H1 (cell line): Measurements from ENCODE around the gene OR2B2. TPM values are rescaled to one million over a fixed set of nuclear protein-coding genes. Genes with fewer than 3 reads are reported as not detected.

Experiments
- BCL11A ChIP-seq, 2 experiments: IDR thresholded peaks; one replicate each; pipeline ENCODE4 v1.6.1; 2011; ENCODE audit warnings: low read depth in 2 of 2, low read length in 2 of 2, mild to moderate bottlenecking in 2 of 2
- EGR1 ChIP-seq: IDR thresholded peaks from 2 replicates; pipeline ENCODE4 v1.6.1; 2011; ENCODE audit warnings: low read depth, low read length, borderline replicate concordance
- EP300 ChIP-seq, 2 experiments: IDR thresholded peaks; 1 replicate in 1 of 2; 2 replicates in 1 of 2; pipeline ENCODE4 v1.6.1; 2011 to 2012; ENCODE audit warnings: low read depth in 2 of 2, low read length in 2 of 2, mild to moderate bottlenecking in 2 of 2, borderline replicate concordance in 1 of 2, inconsistent platforms in 1 of 2, moderate library complexity in 1 of 2
- FOSL1 ChIP-seq: IDR thresholded peaks from 2 replicates; pipeline ENCODE4 v1.6.1; 2011; ENCODE audit warnings: mild to moderate bottlenecking, low read depth, low read length, moderate library complexity; ENCODE audit not compliant: insufficient read depth
- KDM4A ChIP-seq: IDR thresholded peaks from one replicate; pipeline ENCODE4 v1.7.1; 2012; ENCODE audit warnings: low read depth, mild to moderate bottlenecking, moderate library complexity, low read length, inconsistent platforms; ENCODE audit not compliant: severe bottlenecking
- NRF1 ChIP-seq: IDR thresholded peaks from 2 replicates; pipeline ENCODE4 v1.6.1; 2011; ENCODE audit warnings: mild to moderate bottlenecking, low read depth, low read length, improper control_type of control experiment
- POLR2A ChIP-seq, 2 experiments: IDR thresholded peaks; 1 replicate in 1 of 2; 2 replicates in 1 of 2; pipeline ENCODE4 v1.6.1; 2011; ENCODE audit warnings: low read depth in 2 of 2, low read length in 2 of 2, mild to moderate bottlenecking in 2 of 2; ENCODE audit errors: control extremely low read depth in 1 of 2
- RFX5 ChIP-seq: IDR thresholded peaks from 2 replicates; pipeline ENCODE4 v1.6.1; 2011; ENCODE audit warnings: low read depth, low read length, improper control_type of control experiment, borderline replicate concordance
- RXRA ChIP-seq: IDR thresholded peaks from 2 replicates; pipeline ENCODE4 v1.6.1; 2011; ENCODE audit warnings: low read depth, mild to moderate bottlenecking, low read length, moderate library complexity; ENCODE audit not compliant: insufficient read depth
- SAP30 ChIP-seq: fragments of 300-600 bp; sonication (generic); IDR thresholded peaks from 2 replicates; pipeline ENCODE4 v1.7.1; 2012; ENCODE audit warnings: low read length, moderate library complexity, mild to moderate bottlenecking, inconsistent platforms; ENCODE audit not compliant: insufficient read depth, insufficient replicate concordance
- SIN3A ChIP-seq, 2 experiments: IDR thresholded peaks in 1 of 2; conservative IDR thresholded peaks in 1 of 2; 2 replicates each; pipeline ENCODE4 v1.6.1; 2011 to 2012; ENCODE audit warnings: low read length in 2 of 2, improper control_type of control experiment in 1 of 2, low read depth in 1 of 2, mild to moderate bottlenecking in 1 of 2
- SIX5 ChIP-seq: IDR thresholded peaks from 2 replicates; pipeline ENCODE4 v1.6.1; 2011; ENCODE audit warnings: mild to moderate bottlenecking, low read depth, low read length
- SP1 ChIP-seq: IDR thresholded peaks from 2 replicates; pipeline ENCODE4 v1.6.1; 2011; ENCODE audit warnings: low read depth, low read length
- SP4 ChIP-seq: IDR thresholded peaks from 2 replicates; pipeline ENCODE4 v1.6.1; 2012; ENCODE audit warnings: low read length, inconsistent platforms
- SRF ChIP-seq: IDR thresholded peaks from 2 replicates; pipeline ENCODE4 v1.6.1; 2011; ENCODE audit warnings: mild to moderate bottlenecking, low read depth, low read length, moderate library complexity
- TAF1 ChIP-seq: IDR thresholded peaks from 2 replicates; pipeline ENCODE4 v1.6.1; 2011; ENCODE audit warnings: mild to moderate bottlenecking, low read depth, low read length
- TAF7 ChIP-seq: optimal IDR thresholded peaks from 2 replicates; pipeline ENCODE3; 2011; ENCODE audit warnings: low read depth, mild to moderate bottlenecking, inconsistent platforms, low read length, moderate library complexity, borderline replicate concordance
- TCF12 ChIP-seq: IDR thresholded peaks from 2 replicates; pipeline ENCODE4 v1.6.1; 2011; ENCODE audit warnings: low read depth, mild to moderate bottlenecking, low read length
- TEAD4 ChIP-seq: IDR thresholded peaks from 2 replicates; pipeline ENCODE4 v1.6.1; 2012; ENCODE audit warnings: low read depth, low read length, inconsistent platforms, mixed read lengths
- polyA plus RNA-seq, 7 experiments: library from polyadenylated mRNA; depleted of rRNA in 3 of 7; stranded (reverse) in 5 of 7; unstranded in 2 of 7; fragments of >200 nt in 5 of 7; fragments of 200-250 nt in 2 of 7; gene quantifications; 1 replicate in 5 of 7; 2 replicates in 1 of 7; 4 replicates in 1 of 7; pipeline versions ENCODE4 v1.2.1 to v1.2.3, GENCODE V29; 2011 to 2013; ENCODE audit warnings: missing spikeins in 2 of 7, mixed read lengths in 2 of 7
- total RNA-seq: library from RNA; stranded (reverse); fragmentation: NEBNext Ultra II Directional; extraction: Animal tissue kit (Norgen Biotek cat#: 25700); gene quantifications from 2 replicates; pipeline ENCODE4 v1.2.1, GENCODE V29; 2021
- TF ChIP-seq, protein P1 (sequence below): IDR thresholded peaks from 2 replicates; pipeline ENCODE4 v1.6.1; 2012; ENCODE audit warnings: inconsistent platforms
- TF ChIP-seq, protein P2 (sequence below): IDR thresholded peaks from 2 replicates; pipeline ENCODE4 v1.6.1; 2012; ENCODE audit warnings: low read length, inconsistent platforms

The OR2B2 gene
- total and polyA plus RNA-seq, 2 of the 8 experiments (the other 6 are each of a cell fraction or from before 2014, with no cell fraction given), result not detected

DNA sequence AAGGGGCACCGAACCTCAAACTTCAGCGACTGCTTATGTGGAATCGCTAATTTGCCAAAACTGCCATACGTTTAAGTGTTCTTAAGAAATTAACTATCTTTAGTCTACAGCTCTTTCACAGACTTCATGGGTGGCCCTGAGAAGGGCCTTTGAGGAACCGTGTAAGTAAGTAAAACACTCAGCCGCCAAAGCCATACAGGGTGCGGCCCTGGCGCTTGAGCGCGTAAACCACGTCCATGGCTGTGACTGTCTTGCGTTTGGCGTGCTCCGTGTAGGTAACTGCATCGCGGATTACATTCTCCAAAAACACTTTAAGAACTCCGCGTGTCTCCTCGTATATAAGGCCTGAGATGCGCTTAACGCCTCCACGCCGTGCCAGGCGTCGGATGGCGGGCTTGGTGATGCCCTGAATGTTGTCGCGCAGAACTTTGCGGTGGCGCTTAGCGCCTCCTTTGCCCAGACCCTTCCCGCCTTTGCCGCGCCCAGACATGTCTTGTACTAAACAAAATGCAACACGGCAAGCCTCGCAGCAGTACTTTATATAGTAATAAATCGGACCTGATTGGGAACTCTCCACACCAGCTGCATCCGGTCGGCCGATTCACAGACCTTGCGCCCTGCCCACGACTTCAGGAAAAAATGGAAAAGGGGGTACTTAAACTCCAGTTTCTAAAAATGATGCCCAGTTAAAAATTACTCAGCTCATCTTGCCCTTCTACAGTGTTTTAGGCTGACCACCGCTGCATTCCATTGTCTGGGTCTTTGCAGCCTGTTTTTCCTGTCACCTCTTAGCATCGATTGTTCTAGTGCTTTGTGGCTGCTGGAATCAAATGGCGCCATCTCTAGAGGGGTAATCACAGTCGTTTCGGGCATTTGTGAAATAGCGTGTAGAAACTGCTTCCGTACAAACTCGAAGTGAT, 38.9 kb downstream of the OR2B2 start (continued):
- TF ChIP-seq NRF1, result no peak
- TF ChIP-seq RXRA, result no peak
- TF ChIP-seq SP1, result peak; percentile 80
- no peak for TF ChIP-seq BCL11A (IDR thresholded peaks at IDR 0.05; ENCODE audit: low read depth in 2 of 2, low read length in 2 of 2)
- no peak for TF ChIP-seq FOSL1
- TF ChIP-seq SIN3A (conservative IDR thresholded peaks at IDR 0.05 in 1 of 2, IDR thresholded peaks at IDR 0.05 in 1 of 2; ENCODE audit: low read depth in 1 of 2, low read length in 2 of 2), result peak; percentile 48 to 53; a peak in 1 of 4 replicates
- TF ChIP-seq SIX5, result no peak
- TF ChIP-seq TEAD4, result no peak
- TF ChIP-seq KDM4A, result no peak
- TF ChIP-seq, protein P1, sequence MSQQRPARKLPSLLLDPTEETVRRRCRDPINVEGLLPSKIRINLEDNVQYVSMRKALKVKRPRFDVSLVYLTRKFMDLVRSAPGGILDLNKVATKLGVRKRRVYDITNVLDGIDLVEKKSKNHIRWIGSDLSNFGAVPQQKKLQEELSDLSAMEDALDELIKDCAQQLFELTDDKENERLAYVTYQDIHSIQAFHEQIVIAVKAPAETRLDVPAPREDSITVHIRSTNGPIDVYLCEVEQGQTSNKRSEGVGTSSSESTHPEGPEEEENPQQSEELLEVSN, result peak; percentile 74
- TF ChIP-seq RFX5, result no peak
- TF ChIP-seq TCF12, result peak; percentile 77; the same call in 1 of the 2 replicates
- TF ChIP-seq, protein P2, sequence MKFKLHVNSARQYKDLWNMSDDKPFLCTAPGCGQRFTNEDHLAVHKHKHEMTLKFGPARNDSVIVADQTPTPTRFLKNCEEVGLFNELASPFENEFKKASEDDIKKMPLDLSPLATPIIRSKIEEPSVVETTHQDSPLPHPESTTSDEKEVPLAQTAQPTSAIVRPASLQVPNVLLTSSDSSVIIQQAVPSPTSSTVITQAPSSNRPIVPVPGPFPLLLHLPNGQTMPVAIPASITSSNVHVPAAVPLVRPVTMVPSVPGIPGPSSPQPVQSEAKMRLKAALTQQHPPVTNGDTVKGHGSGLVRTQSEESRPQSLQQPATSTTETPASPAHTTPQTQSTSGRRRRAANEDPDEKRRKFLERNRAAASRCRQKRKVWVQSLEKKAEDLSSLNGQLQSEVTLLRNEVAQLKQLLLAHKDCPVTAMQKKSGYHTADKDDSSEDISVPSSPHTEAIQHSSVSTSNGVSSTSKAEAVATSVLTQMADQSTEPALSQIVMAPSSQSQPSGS, result peak; percentile 86
- TF ChIP-seq SP4, result peak; percentile 92
- TF ChIP-seq POLR2A (IDR thresholded peaks at IDR 0.05; ENCODE audit: control extremely low read depth in 1 of 2, low read depth in 2 of 2, low read length in 2 of 2), result peak; percentile 98 to 100
- peak; percentile 97 for TF ChIP-seq TAF1
- TF ChIP-seq EGR1, result peak; percentile 56; the same call in 1 of the 2 replicates
- peak; percentile 96 for TF ChIP-seq TAF7
- TF ChIP-seq EP300 (IDR thresholded peaks at IDR 0.05; ENCODE audit: borderline replicate concordance in 1 of 2, low read depth in 2 of 2, low read length in 2 of 2), result peak in 1 of 2 experiments; percentile 94; a peak in 1 of 3 replicates
- peak; percentile 27 for TF ChIP-seq SAP30
- no peak for TF ChIP-seq SRF
